ENCODE measurements around the gene KRT14. TPM values are rescaled to one million over a fixed set of nuclear protein-coding genes. Genes with fewer than 3 reads are reported as not detected.
"Not testable (repeated sequence)": the region's sequence is repeated elsewhere in the genome, so short reads cannot be mapped to it uniquely, and the experiment has no call there.

The KRT14 gene
- total RNA-seq, 2 experiments from 2014 or later: not detected

DNA sequence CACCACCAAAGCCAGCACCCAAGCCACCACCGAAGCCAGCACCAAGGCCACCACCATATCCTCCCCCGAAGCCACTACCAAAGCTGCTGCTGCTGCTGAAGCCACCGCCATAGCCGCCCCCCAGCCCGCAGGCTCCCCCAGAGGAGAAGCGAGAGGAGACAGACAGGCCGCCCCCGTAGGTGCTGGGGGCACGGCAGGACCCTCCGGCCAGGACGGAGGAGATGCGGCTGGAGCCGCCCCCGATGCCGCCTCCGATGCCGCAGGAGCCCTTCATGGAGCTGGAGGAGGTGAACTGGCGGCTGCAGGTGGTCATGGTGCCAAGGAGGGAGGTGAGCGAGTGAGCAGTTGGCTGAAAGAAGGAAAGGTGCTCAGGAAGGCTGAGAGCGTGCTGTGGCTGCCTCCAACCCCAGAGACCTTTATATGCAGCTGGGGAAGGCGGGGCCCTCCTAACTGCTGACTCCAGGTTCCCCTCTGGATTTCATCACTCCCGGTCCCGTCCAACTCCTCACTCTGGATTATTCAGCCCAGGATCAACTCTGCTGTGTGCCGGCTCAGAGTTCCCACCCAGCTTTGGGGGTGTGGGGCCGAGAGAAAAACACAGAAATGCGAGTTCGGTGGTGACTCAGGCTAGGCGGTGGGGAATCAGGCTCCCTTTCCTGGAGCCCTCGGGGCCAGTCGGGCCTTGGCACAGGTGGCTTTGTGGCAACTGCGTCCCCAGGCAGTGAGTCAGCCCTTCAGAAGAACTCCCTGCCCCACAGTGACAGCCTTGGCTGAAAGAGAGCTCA lies 25.9 kb upstream of the KRT14 start, which contains the start of gene KRT16:
Gene KRT16 (minus strand): TSS at position 392 of the 785 bp plus-strand sequence. CDS start 79 bp downstream, at position 313.
- POLR2A ChIA-PET, CTCF ChIA-PET: not testable (repeated sequence)

DNA sequence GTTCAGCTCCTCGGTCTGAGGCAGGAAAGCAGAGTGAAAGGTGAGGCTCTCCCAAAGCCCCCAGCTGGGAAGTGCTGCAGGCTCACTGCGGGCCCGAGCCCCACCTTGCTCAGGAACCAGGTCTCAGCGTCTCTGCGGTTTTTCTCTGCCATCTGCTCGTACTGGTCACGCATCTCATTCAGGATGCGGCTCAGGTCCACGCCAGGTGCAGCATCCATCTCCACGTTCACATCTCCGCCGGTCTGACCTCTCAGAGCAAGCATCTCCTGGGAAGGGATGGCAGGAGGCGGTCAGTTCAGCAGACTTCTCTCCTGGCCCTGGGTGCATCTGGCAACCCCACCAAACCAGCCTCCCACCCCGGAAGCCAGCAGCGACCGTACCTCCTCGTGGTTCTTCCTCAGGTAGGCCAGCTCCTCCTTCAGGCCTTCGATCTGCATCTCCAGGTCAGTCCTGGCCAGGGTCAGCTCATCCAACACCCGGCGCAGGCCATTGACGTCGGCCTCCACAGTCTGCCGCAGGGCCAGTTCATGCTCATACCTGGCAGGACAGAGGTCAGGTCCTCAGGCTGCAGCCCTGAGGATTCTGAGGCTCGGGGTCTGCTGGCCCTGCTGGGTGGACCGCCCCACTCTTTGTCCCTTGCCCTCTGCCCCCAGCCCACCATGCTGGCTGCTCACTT lies 24.4 kb upstream of the KRT14 start:
- CTCF ChIA-PET: no interaction called here
- POLR2A ChIA-PET: no interaction called here

DNA sequence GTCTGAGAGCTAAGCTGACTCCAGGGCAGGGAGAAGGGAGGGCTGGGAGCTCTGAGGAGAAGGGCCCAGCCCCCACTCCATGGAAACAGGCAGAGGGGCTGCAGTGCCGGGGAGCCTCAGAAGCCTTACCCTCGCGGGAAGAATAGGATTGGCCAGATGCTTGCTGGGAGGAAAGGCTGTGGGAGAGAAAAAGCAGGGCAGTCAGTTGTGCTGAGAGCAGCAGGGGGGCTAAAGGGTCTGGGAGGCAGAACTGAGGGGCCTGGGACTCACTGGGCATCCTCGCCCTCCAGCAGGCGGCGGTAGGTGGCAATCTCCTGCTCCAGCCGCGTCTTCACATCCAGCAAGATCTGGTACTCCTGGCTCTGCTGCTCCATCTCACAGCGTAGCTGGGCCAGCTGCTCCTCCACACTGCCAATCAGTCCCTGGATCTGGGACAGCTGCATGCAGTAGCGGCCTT lies 23.4 kb upstream of the KRT14 start:
- CTCF ChIA-PET, POLR2A ChIA-PET: not testable (repeated sequence)

DNA sequence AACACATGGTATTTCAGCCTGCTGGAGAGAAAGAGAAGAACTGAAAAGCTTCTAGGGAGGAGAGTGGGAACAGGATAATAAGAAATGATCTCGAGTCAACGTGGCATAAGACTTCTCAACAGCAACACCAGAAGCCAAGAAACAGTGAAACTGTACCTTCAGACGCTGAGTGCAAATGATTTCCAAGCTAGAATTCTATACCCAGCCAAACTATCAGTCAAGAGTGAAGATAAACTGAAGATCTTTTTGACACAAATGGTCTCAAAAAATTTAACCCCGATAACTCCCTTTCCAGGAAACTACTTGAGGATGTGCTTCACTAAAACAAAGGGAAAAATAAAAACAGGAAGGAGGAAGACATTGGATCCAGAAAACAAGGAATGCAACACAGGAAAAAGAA lies 20.2 kb upstream of the KRT14 start:
- CTCF ChIA-PET: interaction anchor here (1.5 kb wide), 1 partner anchor 41 kb away, joined by 5 read pairs; no protein-coding TSS in a partner anchor

DNA sequence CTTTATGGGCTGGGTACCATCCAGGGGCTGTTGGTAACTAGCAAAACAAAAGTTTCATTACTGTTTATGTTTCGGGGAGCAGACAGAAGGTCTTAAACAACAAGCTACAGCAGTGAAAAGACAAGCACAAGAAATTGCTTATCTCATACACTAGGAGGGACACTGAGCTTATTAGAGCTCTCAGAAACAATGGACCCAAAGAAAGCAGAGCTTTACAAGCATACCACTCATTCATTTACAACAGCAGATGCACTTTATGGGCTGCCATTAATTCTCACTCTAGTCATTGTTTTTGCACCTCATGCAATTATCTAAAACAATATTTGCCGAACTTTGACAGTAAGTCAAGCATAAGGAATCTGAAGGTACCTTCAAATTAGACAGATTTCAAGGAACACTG lies 15.8 kb upstream of the KRT14 start:
- ChIA-PET CTCF (interaction anchor here (0.7 kb wide), 1 partner anchor 241 kb away, joined by 4 read pairs; no protein-coding TSS in a partner anchor), POLR2A (no interaction called here)

More for the DNA sequence above, 20.2 kb upstream of the KRT14 start:
- POLR2A ChIA-PET: not testable (repeated sequence)

DNA sequence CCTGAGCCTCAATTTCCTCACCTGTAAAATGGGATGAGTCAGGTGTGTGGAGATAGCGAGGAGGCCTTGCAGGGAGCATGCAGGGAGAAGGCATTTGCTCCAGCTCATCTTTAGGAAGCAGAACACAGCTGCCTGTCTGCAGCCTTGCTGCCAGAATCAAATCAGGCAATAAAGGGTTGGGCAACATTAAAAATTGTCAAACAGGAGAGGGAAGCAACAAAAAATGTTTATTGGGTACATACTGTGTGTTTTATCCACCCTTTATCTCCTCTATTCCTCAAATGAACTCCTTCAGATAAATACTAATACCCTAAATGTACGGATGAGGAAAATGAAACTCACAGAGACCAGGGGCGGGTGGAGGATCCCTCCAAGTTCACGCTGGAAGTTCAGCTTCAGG lies 13.6 kb upstream of the KRT14 start:
- ChIA-PET POLR2A (no interaction called here), CTCF (no interaction called here)

DNA sequence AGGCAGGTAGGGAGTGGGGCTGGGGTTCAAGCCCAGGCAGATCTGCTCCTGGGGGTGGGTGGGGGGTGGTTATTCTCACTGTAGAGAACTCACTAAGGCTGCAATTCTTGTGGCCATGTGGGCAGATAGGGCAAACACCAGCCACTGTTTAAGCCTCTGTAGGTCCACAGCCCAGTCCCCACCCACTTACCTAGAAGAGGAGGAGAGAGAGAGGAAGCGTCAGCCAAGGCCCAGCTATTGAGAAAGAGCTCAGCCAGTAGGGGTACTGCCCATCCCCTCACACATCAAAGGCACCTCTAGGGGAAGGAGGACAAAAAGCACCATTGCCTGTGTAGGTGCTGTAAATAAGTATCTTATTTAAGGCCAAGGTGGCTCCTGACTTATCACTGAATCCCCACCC lies 13.0 kb upstream of the KRT14 start:
- CTCF ChIA-PET: no interaction called here
- POLR2A ChIA-PET: no interaction called here

DNA sequence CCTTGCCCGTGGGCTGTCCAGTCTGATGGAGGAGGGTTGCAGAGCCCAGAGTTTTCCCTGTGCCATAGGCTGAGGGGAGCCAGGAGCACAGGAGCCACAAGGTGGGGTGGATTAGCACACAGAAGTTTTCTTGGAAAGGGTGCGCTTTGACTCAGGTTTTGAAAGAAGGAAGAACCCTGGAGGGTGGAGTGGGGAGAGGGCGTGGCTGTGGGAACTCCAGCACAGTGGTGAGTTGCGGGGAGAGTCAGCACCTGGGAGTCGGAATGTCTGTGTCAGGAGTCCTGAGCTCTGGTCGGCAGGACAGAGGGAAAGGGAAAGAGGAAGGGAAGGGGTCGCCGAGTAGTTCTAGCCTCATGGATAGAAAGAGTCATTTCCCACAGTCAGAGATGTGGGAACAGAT lies 8.9 kb upstream of the KRT14 start:
- ChIA-PET CTCF (interaction anchor here (0.6 kb wide), 1 partner anchor 53 kb away, joined by 4 read pairs; no protein-coding TSS in a partner anchor), POLR2A (no interaction called here)

DNA sequence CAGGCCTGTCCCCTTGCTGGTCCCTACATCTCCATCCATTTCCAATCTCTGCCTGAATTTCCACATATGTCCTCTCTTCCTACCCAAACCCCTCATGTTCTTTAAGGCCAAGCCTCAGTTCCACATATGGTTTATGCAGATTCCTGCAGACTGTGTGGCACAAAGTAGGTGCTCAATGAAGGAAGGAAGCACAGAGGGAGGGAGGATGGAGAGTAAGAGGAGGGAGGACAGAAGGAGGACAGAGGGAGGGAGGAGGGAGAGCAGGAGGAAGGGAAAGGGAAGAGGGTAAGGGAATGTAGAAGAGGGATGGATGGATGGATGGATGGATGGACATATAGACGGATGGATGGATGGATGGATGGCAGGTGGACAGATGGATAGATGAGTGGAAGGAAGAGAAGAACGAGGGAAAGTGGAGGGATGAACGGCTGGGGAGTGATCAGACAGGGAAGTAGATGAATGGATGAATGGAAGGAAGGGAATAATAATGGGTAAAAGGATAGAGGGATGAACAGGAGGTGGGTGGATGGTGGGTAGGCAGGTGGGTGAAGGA lies 7.7 kb upstream of the KRT14 start:
- ChIA-PET POLR2A (no interaction called here), CTCF (interaction anchor here (1.6 kb wide), 1 partner anchor 45 kb away, joined by 5 read pairs; no protein-coding TSS in a partner anchor)

DNA sequence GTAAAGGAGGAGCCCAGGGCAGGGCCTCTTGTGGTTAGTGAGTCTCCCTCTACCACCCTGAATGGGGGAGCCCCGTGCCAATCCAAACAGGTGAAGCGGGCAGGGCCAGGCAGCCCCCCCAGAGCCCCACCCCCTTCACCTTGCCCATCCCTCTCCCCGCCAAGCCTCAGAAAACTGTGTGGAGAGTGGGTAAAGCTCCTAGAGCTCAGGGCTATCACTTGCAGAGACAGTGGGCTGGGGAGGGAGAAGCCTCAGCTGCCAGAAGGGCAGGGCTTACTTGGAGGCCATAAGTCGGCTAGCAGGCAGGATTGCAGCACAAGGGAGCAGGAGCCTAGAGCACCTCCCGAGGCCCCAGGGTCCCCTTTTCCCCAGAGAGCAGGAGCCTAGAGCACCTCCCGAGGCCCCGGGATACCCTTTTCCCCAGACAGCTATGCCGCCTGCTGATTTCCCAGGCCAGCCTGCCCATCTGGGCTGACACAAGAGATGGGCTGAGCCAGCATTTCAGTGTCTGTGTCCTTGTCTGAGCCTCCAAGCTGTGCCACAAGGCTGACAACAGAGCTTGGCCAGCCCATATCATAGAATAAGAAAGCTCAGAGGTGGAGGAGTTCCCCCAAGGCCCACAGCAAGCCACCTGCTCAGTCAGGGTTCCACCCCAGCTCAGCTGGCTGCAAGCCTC lies 6.7 kb upstream of the KRT14 start:
- CTCF ChIA-PET: interaction anchor here (1.6 kb wide), 1 partner anchor 44 kb away, joined by 5 read pairs; no protein-coding TSS in a partner anchor
- POLR2A ChIA-PET: interaction anchor here (0.6 kb wide), 1 partner anchor 58 kb away, joined by 4 read pairs; no protein-coding TSS in a partner anchor

DNA sequence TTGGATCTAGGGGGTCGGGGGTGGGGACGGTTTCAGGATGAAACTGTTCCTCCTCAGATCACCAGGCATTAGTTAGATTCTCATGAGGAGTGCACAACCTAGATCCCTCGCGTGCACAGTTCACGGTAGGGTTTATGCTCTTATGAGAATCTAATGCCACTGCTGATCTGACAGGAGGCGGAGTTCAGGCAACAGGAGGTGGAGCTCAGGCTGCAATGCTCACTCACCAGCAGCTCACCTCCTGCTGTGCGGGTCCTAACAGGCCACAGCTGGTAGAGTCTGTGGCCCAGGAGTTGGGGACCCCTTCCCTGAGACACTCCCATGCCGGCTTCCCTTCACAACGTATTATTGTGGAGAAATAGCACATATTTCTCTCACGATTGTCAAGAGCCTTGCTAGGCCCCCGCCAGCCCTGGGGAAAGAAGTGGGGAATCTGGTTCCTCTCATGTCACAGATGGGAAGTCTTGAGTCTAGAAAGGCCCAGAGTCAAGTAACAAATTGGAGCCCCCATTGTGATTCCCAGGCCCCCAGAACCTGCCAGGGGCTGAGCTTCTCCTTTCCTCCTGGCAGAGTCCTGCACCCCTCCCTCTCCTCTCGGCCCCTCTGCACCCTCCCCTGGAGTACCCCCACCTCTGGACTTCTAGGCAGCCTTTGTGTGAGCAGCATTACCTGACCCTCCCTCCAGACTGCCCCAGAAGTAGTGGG lies 6.1 kb upstream of the KRT14 start:
- ChIA-PET POLR2A (interaction anchor here (0.6 kb wide), 1 partner anchor 58 kb away, joined by 4 read pairs; no protein-coding TSS in a partner anchor), CTCF (no interaction called here)

DNA sequence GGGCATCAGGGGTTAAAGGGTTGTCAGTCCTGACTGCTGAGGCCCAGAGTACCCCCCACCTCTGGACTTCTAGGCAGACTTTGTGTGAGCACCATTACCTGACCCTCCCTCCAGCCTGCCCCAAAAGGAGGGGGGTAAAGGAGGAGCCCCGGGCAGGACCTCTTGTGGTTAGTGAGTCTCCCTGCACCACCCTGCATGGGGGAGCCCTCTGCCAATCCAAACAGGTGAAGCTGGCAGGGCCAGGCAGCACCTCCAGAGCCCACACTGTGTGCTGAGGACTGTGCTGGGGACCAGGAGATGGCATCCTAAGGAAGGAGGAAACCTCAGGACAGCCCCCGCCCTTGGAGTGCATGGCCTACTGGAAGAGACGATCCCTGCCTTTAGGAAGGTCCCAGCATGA lies 2.6 kb upstream of the KRT14 start:
- POLR2A ChIA-PET: no interaction called here
- CTCF ChIA-PET: no interaction called here

DNA sequence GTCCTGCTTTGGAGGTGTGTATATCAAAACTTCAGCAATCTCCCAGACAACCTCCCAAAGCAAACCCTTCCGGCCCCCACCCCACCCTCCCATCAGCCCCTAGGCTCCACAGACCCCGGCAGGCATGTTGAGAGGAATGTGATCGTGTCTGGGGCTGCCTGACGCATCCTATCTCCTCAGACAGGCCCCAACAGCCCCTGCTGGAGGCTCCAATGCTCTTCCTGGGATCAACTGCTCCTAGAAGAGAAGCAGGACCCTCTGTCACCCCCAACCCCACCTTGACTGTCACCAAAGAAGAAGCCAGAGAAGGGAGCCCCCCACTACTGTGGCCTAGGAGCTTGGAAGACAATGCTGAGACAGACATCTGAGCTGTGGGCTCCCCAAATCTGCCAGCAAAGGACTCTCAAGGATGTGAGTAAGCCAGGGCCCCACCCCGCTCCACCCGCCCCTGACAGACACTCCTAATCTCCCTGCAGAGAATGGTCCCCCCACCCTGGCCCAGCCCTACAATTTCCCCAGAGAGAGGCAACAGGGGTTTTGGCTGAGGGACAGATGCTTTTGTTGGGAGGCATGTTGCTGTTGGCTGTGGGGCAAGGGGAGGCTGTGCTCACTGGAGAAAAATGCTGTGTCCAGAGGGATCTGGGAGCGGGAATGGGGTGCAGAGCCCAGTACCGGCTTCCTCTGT lies 1.6 kb upstream of the KRT14 start:
- ChIA-PET CTCF (no interaction called here), POLR2A (no interaction called here)

DNA sequence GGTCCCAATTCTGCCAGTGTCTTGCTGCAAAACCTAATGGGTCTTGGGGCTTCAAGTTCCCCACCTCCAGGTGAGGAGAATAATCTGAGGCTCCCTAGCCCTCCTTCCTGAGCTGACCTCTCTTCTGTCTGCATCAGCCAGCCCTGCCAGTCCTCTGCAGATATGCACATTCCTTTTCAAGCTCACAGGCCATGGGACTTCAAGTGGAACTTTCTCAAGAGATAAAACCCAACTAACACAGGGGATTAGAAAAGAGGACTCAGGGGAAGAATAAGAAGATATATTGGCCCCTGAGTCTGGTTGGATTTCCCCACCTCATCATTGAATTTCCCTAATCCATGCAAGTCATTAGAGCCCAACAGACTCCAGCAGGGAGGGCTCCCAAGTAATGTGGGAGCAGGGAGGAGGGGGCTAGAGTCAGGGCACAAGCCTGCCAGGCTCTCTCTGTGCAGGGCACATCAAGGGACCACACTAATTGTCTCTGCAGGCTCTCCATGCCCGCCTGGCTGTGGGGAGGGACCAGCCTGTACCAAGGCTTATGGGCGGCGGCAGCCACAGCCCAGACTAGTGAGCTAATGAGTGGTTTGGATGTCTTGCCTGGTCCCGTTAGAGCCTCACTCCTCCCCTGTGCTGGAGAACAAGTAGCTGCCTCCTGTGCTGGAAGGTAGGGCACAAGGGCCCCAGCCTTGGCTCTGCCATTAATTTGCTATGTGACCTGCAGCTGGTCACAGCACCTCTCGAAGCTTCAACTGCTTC lies 1.2 kb downstream of the KRT14 start:
- ChIA-PET CTCF (interaction anchor here (2.0 kb wide), 1 partner anchor 63 kb away, joined by 5 read pairs; no protein-coding TSS in a partner anchor), POLR2A (no interaction called here)

DNA sequence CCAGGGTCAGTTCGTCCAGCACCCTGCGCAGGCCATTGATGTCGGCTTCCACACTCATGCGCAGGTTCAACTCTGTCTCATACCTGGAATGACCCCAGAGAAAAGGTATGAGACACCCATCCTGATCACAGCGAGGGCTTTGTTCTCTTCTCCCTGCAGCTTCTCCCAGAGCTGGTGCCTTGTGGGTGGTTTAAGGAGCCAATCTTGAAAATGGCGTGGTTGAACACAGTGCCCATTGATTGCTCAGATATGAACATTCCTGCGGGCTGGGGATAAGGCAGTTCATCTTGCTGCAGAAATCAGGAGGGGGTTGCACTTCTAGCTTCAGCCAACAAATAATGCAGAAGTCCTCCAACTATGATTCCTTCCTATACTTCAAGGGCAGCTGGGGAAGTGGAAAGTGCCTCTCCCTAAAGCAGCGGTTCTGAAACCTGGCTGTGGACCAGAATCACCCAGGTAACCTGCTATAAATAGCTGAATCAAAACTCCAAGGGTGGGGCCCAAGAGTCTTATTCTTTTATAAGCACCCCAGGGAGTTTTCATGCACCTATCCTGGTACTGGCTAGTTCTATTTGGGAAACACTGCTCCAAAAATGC lies 2.3 kb downstream of the KRT14 start:
- CTCF ChIA-PET: interaction anchor here (2.0 kb wide), 1 partner anchor 64 kb away, joined by 5 read pairs; no protein-coding TSS in a partner anchor
- POLR2A ChIA-PET: not testable (repeated sequence)

DNA sequence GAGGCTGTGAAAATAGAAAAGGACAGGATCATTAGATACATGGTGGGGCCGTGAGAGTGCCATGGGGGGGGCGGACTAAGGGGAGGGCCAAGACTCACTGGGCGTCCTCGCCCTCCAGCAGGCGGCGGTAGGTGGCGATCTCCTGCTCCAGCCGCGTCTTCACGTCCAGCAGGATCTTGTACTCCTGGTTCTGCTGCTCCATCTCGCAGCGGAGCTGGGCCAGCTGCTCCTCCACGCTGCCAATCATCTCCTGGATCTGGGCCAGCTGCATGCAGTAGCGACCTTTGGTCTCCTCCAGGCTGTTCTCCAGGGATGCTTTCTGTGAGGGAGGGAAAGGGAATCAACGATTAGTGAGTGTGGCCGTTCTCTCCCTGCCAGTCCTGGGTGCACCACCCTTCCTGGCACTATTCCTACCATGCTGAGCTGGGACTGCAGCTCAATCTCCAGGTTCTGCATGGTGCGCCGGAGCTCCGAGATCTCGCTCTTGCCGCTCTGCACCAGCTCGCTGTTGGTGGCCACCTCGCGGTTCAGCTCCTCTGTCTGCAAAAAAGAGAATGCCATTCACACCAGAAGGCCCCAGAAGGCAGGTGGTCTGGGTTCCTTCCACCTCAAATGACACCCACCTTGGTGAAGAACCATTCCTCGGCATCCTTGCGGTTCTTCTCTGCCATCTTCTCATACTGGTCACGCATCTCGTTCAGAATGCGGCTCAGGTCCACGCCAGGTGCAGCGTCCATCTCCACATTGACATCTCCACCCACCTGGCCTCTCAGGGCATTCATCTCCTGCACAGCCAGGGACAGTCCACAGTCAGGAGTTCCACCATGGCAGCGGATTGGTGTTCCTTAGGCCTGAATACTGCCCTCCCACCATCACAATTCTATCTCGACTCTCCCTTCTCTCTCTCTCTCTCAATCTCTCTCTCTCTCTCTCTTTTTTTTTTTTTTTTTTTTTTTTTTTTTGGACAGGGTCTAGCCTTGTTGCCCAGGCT lies 3.3 kb downstream of the KRT14 start:
- POLR2A ChIA-PET: no interaction called here
- CTCF ChIA-PET: interaction anchor here (2.0 kb wide), 1 partner anchor 65 kb away, joined by 5 read pairs; no protein-coding TSS in a partner anchor

All from activated CD8-positive, alpha-beta memory T cell treated with anti-CD3 and anti-CD28 coated beads for 36 hours (primary cell).